ENCODE results near the gene IFNW1.

The IFNW1 gene

GRCh38 chr9:21121595-21122251 lies 19.9 kb downstream of the IFNW1 start:
- TF ChIP-seq CTCF (conservative IDR thresholded peaks at IDR 0.05), result no peak
- TF ChIP-seq ZFX (IDR thresholded peaks at IDR 0.05), result no peak
- no peak overlapping the region for H3K27ac ChIP-seq

- H3K27ac ChIP-seq, result no peak overlapping the region
- TF ChIP-seq ZFX (IDR thresholded peaks at IDR 0.05), result no peak
- TF ChIP-seq CTCF (conservative IDR thresholded peaks at IDR 0.05), result no peak
These were observed 20.6 kb downstream of the IFNW1 start for GRCh38 chr9:21121079-21121478.

- H3K27ac ChIP-seq, result no peak overlapping the region
- no peak for TF ChIP-seq CTCF (conservative IDR thresholded peaks at IDR 0.05)
- TF ChIP-seq ZFX (IDR thresholded peaks at IDR 0.05), result no peak
These were observed 22.4 kb downstream of the IFNW1 start for GRCh38 chr9:21119093-21119770.

- H3K27ac ChIP-seq, result no peak overlapping the region
- TF ChIP-seq ZFX (IDR thresholded peaks at IDR 0.05) (no peak), CTCF (conservative IDR thresholded peaks at IDR 0.05) (no peak)
These were observed 27.3 kb downstream of the IFNW1 start for GRCh38 chr9:21114311-21114710.

GRCh38 chr9:21110708-21111576 lies 30.7 kb downstream of the IFNW1 start:
- H3K27ac ChIP-seq, result no peak overlapping the region
- TF ChIP-seq ZFX (IDR thresholded peaks at IDR 0.05) (no peak), CTCF (conservative IDR thresholded peaks at IDR 0.05) (peak; percentile 91)

GRCh38 chr9:21104787-21105186 lies 36.8 kb downstream of the IFNW1 start:
- no peak for TF ChIP-seq ZFX (IDR thresholded peaks at IDR 0.05)
- TF ChIP-seq CTCF (conservative IDR thresholded peaks at IDR 0.05), result no peak
- no peak overlapping the region for H3K27ac ChIP-seq

- no peak for TF ChIP-seq CTCF (conservative IDR thresholded peaks at IDR 0.05)
- no peak for TF ChIP-seq ZFX (IDR thresholded peaks at IDR 0.05)
- H3K27ac ChIP-seq, result no peak overlapping the region
These were observed 39.3 kb downstream of the IFNW1 start for GRCh38 chr9:21102305-21102704.
